NCI-H510A treated with DMSO at 0.1 percent for 48 hours (cell line): ENCODE data around the gene AMELX.

Experiments used
- DNase-seq: peaks from one replicate; lab custom pipeline; 2025; lab: John Stamatoyannopoulos, UW

Gene AMELX

DNA sequence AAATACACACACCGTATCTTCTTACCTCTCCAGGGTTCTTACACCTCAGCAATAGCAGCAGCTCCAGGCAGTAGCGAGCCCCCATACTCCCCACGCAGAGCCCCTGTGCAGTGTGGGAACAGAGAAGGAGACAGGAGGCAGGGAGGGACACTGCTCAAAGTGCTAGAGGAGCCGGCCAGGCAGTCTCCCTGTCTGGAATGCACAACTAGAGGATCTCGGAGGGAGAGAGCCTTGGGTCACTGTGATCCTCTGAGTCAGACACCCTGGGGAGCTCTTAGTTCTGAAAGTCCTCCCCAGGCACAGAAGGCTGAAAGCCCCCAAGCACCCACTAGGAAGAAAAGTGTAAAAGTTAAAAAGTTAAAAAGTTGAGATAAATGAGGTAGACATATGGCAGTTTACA lies 16.0 kb downstream of the AMELX start:
- DNase-seq: no peak

DNA sequence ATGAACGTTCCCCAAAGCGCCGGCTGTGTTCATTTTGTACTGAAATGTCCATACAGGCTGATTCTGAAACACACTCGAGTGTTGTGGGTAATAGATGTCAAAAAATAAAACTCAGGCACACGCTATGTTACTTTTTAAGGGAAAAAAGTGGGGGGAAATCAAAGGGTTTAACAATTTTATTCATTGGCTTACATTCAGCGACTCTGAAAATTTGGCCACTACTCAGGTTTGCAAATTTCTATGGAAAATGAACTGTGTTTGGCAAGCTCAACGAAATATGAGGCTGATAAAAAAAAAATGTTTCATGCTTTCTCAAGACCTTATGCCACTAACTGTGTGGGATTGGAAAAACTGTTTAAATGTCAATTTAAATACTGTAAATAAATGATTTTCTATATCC lies 18.5 kb downstream of the AMELX start:
- no peak for DNase-seq

DNA sequence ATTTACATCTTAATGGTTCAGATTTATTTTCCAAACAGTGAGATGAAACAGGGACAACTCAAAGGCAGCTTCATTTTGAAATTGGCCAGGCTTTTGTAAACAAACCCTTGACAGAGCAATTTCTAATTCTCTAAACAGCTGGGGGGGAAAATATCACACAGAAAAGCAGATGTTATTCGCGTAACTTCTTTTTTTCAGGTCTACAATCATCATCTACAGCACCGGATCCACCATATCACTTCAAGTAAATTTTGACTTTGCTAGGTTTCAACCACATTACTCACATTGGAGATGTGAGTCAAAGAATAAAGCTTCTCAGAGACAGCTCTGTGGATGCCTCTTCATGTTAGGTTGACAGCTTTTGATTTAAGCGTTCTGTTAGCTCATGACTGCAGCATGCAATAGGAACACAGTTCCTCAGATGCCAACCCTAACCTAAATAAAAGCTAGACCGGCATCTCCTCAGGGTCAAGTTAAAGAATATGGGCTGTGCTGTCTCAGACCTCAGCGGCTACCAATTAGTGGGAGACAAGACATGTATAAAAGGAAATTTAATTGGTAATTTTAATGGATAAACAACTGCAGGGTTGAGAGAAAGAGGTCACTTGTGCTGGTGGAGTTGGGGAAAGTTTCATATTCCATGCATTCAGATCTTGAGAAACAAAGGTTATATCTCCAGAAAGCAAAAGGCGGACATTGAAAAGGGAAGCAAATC lies 26.8 kb downstream of the AMELX start:
- peak; percentile 5 for DNase-seq

DNA sequence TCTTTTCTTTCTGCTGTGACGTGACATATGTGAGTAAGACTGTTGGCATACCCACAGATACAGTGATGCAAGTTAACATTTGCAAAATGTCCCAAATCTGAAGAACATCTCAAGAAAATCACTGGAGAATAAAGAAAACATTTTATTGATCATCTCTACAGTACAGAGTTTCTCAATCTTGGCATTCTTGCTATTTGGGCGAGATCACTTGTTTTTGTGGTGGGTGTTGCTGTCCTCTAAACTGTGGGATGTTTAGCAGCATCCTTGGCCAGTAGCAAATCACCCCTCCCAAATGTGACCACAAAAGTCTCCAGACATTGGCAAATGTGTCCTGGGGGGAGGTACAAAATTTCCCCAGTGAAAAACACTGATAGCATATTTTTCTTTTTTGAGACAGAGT lies 28.8 kb downstream of the AMELX start:
- no peak for DNase-seq

- no peak for DNase-seq
These were observed 34.9 kb downstream of the AMELX start for GRCh38 chrX:11328134-11328533.

GRCh38 chrX:11329021-11329420 lies 35.8 kb downstream of the AMELX start:
- no peak for DNase-seq

DNA sequence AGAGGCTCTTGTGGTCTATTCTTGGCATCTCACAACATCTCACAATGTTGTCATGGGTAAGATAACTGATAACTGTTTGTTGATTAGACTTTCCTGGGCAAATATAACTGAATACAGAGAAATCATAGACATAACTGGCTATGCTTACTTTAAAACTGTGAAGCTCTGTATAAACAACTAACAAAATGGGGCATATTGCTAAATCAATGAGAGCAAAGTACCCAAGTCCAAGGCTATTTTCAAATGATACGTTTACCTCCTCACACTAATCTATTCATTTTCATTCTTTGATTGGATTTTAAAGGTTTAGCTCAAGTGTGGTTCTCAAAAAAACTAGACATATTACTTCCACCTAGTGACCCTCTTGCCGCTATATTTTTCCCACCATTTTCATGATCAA lies 38.6 kb downstream of the AMELX start:
- DNase-seq: no peak

GRCh38 chrX:11334165-11334564 lies 41.0 kb downstream of the AMELX start:
- no peak for DNase-seq

DNA sequence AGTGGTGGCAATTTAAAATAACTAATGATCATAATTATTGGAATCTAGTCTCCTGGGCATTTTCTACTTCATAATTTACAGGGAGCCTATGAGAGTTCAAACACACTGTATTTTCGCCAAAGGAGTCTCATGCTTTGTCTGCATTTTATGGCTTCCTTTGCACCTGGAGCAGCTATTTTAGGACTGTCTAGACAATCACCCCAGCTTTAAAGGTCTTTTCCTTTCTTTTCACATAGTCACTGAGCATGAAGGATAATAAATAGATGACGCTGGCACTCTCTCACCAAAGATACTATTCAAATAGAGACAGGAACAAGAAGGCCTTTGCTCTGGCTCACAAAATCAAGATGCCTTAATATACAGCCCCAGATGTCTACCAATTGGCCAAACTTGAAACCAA lies 43.0 kb downstream of the AMELX start:
- no peak for DNase-seq

- no peak for DNase-seq
These were observed 44.2 kb downstream of the AMELX start for GRCh38 chrX:11337292-11338009.

GRCh38 chrX:11341274-11342201 lies 48.3 kb downstream of the AMELX start:
- DNase-seq: no peak

- DNase-seq: no peak
These were observed 49.5 kb downstream of the AMELX start for GRCh38 chrX:11342673-11343072.

DNA sequence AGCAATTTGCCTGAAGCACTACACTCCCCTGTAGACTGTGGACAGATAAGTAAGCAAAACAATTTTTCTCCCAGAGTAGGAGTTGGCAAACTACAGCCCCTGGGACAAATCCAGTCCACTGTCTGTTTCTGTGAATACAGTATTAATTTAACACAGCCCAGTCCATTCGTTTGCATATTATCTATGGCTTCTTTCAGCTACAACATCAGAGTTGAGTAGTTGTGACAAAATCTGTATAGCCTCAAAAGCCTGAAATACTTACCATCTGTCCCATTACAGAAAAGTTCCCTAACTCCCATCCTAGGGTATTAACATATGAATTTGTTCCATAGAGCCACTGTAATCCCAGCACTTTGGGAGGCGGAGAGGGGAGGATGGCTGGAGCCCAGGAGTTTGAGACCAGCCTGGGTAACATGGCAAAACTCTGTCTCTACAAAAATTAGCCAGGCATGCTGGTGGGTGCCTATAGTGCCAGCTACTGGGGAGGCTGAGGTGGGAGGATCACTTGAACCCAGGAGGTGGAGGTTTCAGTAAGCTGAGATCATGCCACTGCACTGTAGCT lies 53.0 kb downstream of the AMELX start:
- DNase-seq: no peak

- DNase-seq: no peak
These were observed 54.1 kb downstream of the AMELX start for GRCh38 chrX:11347300-11347699.

GRCh38 chrX:11349020-11349419 lies 55.8 kb downstream of the AMELX start:
- no peak for DNase-seq

- no peak for DNase-seq
These were observed 56.6 kb downstream of the AMELX start for GRCh38 chrX:11349661-11350337.
